ENCODE results near the gene KRT8.

The KRT8 gene

DNA sequence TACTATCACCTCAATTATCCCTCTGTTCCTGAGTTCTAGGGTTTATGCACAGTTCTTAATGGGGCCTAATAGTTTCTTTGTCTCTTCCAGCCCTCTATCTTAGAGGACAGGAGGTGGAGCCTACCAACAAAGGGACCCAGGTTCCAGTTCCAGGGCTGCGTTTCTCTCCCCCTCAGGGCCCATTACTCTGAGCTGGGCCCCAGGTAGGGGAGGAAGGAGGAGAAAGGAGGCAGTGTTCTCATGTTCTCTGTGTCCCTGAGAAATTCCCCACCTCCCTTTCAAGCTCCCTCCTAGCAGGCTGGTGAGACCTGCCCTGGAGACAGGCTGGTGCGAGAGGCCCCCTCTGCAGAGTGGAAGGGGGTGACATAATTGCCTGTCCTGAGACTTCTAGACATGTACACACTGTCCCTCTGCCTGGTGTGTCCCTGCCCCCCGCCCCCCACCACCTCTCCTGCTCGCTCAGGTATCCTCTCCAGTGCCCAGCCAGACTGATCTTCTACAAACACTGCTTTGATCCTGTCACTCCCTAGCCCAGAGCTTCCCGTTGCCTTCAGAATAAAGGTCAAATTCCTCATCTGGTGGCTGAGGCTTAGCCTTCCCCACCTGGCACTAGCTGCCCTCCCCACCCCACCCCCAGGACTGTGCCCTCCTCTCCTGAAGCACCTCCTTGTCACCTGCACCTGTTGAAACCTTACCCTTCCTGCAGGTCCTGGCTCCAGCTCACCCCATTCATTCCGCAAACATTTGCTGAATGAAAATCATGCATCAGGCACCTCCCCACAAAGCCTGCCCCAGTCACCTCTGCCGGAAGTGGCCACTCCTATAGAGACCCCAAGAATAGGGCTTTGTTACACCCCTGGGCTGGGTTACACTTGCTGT, 21.1 kb upstream of the KRT8 start:
- peak; percentile 78 for DNase-seq

GRCh38 chr12:52924764-52925716, 20.2 kb upstream of the KRT8 start:
- no peak for DNase-seq

DNA sequence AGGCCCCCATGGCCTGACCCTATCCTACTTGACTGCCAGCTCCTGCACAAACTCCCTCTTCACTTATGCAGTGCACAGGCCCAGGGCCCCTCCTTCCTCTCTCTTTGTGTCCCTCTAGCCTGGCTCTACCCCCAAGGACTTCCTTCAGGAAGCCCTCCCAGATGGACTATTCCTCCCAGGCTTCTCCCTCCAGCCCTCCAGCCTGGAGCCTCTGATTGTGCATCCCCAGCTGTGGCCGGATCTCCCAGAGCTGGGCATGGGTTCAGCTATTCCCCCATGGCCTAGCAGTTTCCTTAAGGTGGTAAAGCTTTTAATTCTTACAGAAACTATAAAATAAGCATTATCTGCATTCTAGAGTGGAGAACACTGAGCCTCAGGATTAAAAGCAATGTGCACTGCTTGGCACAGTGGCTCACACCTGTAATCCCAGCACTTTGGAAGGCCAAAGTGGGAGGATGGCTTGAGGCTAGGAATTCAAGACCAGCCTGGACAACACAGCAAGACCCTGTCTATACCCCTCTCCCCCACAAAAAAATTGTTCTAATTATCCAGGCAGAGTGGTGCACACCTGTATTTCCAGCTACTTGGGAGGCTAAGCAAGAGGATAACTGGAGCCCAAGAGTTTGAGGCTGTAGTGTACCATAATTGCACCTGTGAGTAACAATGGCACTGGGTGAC, 16.8 kb upstream of the KRT8 start:
- no peak for DNase-seq

DNA sequence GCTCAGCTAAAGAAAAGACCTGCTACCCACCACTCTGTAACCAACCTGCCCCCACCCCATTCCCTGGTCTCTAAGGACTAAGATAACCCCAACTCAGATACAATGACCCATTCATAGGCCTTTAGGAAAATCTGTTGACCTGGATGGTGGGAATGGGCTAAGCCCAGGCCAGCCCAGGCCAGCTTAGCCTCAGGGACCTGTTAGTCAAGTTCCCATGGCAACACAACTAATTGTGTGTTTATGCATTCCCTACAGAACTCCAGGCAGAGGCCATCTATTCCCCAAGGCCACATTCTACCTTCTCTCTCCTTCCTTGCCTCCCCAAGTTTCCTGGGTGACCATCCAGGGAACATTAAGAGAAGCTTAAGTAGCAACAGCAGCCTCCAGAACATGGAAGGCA, 16.1 kb upstream of the KRT8 start:
- DNase-seq: peak; percentile 63

DNA sequence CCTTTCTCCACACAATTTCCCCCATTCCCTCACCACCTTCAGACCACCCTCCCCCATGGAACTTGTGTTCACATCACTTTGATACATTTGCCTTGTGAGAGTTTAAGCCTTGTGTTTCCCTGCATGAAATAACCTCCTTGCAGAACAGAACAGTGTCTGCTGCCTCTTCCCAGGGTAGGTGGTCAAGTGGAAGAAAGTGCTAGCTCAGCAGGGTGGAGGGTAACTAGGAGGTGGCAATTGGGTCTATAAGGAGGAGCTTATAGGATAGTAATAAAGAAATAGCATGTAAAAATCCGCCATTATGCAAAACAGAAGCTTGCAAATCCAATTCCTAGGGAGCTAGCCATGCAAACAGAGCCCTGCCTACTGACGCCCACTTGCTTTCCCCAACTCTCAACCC, 13.9 kb upstream of the KRT8 start:
- DNase-seq: no peak

DNA sequence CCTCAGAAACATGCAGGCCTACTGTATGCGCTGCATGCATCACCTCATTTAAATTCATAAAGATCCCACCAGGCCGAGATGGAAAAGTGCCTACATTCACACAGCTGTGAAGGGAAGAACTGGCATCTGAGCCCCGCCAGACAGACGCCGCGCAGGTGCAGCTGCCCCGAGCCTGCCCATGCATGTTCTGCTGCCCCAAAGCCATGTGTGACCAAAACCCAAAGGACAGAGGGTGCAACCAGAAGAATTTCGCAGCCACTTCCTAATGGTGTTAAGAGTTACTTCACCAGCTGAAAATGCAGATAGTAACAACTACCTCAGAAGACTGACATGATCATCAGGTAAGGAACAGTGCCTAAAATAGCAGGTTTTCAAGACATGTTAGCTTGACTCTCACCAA, 13.5 kb upstream of the KRT8 start:
- no peak for DNase-seq

GRCh38 chr12:52917800-52918199, 12.9 kb upstream of the KRT8 start:
- DNase-seq: no peak

GRCh38 chr12:52916216-52916615, 11.3 kb upstream of the KRT8 start:
- DNase-seq: no peak

GRCh38 chr12:52915637-52916036, 10.8 kb upstream of the KRT8 start:
- no peak for DNase-seq

DNA sequence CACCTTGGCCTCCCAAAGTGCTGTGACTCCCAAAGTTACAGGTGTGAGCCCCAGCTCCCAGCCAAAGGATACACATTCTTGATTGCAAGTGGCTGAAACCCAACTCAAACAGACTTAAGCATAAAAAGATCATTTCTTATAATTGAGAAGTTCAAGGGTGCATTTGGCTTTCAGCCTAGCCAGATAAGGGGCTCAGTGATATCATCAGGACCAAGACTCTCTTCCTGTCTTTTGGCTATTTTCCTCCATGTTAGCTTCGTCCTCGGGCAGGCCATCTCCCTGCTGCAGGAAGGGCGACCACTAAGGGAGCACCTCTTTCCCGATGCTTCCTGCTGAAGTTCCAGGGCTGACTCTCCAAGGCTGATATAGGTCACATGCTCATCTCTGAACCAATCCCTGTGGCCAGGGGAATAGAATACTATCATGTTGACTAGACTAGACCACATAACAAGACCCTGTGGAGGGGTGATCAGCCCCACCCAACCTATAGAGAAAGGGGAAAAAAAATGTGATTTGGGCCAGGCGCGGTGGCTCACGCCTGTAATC, 9.8 kb upstream of the KRT8 start:
- no peak for DNase-seq

DNA sequence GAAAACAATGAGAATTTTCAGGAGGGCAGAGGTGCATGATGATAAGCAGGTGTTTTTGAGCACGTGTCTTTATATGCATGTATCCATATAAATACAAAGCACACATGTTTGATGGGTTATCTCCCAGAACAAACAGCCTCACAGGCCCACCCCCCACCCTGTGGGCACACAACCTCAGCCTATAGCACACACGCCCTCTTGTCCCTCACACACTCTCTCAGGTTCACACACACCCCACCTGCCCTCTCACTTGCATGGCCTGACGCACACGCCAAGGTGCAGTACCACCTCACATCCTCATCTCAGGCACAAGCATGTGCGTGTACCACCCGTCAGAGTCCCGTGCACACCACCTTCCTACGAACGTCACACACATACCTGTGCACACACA, 8.6 kb upstream of the KRT8 start:
- DNase-seq: no peak

- DNase-seq: peak; percentile 21
Observed at GRCh38 chr12:52912711-52913430, 8.0 kb upstream of the KRT8 start.

DNA sequence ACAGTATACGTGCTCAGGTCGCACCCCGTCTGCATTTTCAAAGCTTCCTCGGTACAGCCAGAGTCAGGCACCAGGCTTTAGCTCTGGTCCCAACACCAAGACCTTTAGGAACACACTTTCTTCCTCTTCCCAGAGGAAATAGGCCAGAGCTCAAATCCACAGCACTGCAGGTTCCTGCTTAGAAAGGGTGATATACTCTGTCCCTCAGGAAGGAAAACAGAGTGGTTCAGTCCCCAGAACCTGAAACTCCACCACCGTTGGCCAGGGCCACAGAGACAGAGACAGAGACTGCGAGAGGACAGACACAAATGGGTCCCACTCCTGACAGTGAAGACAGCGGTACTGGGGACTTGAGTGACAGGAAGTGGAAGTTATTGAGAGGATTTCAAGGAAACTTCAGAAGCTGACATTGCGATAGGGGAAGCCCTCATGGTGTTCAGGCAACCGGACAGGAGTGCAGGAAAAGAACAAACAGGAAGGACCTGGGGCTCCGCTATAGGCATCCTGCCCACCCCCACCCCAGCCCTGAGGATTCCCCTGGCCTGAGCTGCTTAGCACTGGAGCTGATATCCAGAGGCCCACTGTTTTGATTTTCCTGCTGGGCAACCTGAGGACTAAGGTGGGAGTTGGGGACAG, 5.5 kb upstream of the KRT8 start:
- DNase-seq: no peak

- DNase-seq: no peak
Observed at GRCh38 chr12:52909796-52910195, 4.9 kb upstream of the KRT8 start.

GRCh38 chr12:52909331-52909730, 4.5 kb upstream of the KRT8 start:
- DNase-seq: peak; percentile 89

DNA sequence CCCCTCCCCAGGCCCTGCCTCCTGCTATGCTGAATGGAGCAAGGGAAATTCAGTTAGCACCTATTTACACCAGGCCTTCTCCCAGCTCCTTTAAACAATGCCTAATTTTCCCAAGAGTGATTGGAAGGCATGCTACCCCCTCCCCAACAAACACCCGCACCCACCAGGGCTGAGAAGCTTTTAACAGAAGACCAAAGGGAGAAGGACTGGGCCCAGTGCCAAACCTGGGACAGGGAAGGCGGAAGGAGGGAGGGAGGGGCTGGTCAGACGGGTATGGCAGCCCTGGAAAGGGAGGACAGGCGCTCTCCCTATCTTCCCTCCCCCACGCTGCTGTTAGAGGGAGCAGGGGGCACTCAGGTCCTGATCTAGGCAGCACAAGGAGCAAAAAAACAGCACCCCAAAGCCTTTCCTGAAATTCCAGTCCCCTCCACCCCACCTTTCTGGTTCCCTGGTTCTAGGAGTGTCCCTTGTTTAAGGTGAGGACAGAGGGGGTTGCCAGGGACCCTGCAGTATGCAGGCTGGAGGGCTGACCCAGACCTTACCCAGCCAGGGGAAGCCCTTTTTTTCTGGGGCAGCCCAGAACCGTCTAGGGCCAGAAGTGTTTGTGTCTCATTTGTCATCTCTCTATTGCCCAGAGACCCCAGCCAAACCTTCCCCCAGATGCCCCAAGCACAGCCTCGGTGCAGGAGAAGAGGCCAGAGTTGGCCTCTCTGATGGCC, 2.4 kb upstream of the KRT8 start:
- peak; percentile 93 for DNase-seq

DNA sequence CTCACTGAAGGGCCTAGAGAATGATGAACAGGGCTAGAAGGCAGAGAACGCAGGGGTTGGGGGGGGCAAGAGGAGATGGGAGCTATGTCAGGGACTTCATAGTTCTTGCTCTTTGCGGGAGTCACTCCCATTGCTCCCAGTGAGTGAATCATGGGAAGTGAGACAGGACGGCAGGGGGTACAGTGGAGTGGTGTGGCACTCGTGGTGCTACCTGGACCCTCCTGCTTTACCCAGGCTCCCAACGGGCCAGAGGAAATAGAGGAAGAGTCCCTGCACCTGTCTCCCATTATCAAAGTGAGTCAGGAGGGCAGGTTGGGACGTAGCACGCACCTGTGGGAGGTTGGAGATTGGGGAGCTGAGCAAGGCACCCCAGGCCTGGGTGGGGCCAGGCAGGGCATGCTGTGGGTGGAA, 1.3 kb upstream of the KRT8 start:
- peak; percentile 48 for DNase-seq

GRCh38 chr12:52903855-52904508, 894 bp downstream of the KRT8 start:
- peak; percentile 93 for DNase-seq

DNA sequence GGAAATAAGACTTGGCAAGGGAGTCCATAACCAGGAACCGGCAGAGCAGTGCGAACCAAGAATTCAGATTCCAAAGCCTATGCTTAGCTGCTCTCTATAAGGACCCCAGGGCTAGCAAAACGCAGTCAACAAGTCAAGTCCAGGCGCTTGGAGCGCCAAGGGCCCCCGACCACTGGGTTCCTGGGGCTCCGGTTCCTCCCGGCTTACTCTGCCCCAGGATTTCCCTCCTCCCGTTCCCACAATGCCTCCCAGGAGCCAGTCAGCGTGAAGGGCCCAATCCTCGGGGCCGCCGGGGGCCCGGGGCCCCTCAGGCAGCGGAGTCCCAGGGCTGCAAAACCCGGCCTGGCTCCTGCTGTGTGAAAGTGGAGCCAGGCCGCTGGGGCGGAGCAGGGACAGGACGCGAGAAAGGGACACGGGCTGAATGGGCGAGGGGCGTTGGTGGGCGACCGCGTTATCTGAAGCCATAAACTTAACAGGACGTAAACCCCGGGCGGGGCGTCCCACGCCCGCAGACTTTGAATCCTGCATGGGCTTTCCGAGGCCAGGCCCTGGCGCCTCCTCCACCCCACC, 1.5 kb downstream of the KRT8 start:
- peak; percentile 96 for DNase-seq

Measured in NCI-H69 (cell line).